GM18861 (cell line): ENCODE data around the gene SATB1.

Experiments used
- ATAC-seq: cut with Tn5 transposase; IDR thresholded peaks from one replicate; pipeline ENCODE4 v1.9.1; 2021; ENCODE audit not compliant: unreplicated experiment

The SATB1 gene

DNA sequence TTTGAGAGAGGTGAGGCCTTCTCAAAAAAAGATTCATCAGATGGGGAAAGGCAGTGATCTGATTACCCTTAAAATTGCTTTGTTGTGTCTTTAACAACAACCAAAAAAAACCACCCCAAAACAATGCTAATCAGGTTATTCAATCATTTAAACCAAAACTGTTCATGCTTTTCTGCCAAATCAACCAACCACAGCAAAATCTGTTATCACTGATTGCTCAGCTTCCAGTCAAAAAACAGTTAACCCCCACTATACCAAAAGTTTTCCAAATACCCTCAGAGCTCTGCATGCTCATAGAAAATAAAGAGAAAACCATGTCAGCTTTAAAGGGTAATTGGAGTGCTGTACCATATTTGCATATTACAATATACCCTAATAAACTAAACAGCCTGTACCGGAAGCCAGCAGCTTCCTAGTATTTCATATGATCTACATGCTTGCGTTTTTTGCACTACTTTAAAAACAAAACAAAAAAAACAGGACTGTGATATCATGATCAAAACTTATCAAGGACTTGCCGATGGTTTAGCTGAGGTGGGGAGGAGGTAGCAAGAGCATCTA, 22.8 kb downstream of the SATB1 start:
- ATAC-seq = no peak

DNA sequence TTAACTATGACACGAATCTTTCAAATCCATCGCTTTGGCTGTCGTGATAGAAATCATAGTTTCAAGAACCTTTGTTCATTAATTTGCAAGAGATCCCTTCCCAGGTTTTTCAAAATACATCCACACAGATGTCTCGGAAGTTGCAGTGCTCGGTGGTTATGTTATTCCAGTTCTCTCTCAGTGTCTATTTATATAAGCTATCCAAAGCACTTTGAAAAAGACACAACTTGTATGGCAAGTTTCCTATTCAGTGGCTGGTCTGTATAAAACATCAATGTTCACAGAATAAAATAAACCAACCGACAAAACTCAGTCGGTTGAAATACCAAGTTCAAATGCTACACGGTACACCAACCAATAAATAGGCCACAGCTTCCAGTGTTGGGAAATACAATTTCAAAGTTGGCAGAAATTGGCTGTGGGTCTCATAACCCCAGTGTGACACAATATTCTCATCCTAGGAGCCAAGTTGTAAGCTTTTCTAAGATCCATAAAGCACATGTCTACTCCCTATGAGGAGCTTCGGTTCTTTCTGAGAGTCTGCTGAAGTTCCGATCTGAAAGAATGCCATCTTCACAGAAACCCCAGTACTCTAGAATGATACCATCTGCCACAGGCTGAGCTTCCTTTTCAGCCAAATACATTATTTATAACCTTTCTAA, 23.7 kb downstream of the SATB1 start:
- no peak for ATAC-seq

- no peak for ATAC-seq
Observed at GRCh38 chr3:18398448-18398847, 26.7 kb downstream of the SATB1 start.

DNA sequence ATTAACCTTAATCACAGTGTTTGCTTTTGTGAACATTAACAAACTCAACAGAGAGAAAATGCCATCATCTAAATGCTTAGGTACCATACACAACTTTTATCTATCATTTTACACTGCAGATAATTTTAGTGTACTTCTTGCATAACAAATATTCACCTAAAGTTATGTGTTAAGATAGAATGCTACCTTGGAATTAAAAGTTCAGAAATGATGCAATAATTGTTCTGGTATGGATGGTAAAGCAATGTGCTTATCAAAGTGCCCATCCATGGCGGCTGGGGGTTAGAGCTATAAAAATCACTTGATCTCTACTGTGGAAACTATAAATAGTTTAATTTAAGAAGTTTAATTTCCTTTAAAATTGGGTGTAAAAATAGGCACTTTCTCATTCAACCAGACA, 28.7 kb downstream of the SATB1 start:
- no peak for ATAC-seq

GRCh38 chr3:18394384-18394995, 30.6 kb downstream of the SATB1 start:
- ATAC-seq = no peak

DNA sequence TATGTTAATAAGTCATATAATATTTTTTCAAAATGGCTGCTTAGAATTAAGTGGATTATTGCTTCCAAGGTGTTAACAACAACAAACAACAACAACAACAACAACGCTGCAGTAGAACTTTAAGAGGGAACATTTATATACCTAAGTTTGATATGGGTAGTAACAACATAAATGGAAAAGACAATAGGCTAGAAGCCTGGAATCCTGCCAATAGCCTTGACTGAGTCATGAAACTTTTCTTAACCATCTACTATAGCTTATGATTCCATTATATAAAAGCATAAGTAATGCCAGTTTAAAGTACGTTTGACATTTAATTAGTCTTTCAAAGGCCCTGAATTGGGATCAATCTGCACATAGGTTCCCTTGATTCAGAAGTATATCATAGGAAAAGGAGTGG, 31.2 kb downstream of the SATB1 start:
- no peak for ATAC-seq

GRCh38 chr3:18390024-18390660, 35.0 kb downstream of the SATB1 start:
- no peak for ATAC-seq

GRCh38 chr3:18389108-18389733, 35.9 kb downstream of the SATB1 start:
- no peak for ATAC-seq

GRCh38 chr3:18386274-18386890, 38.8 kb downstream of the SATB1 start:
- ATAC-seq = no peak

GRCh38 chr3:18385706-18386105, 39.4 kb downstream of the SATB1 start:
- no peak for ATAC-seq

- ATAC-seq = no peak
Observed at GRCh38 chr3:18382760-18383369, 42.3 kb downstream of the SATB1 start.

GRCh38 chr3:18379647-18380046, 45.5 kb downstream of the SATB1 start:
- no peak for ATAC-seq

DNA sequence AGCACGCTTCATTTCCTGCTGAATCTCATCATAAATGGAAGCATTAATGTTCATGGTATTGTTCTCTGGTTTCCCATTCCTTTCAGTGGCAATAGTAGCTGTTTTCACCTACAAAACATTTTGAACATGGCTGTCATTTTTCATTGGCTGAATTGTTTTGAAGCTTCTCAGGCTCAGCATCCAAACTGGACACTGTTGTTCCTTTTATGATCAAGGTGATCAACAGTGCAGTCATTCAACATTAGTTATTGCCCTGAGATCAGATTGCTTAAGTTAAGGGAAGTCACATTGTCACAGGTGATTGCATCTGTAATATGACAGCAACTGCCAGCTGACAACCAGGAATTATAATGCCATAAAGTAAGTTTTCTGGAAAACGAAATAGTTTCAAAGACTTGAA, 46.9 kb downstream of the SATB1 start:
- no peak for ATAC-seq

DNA sequence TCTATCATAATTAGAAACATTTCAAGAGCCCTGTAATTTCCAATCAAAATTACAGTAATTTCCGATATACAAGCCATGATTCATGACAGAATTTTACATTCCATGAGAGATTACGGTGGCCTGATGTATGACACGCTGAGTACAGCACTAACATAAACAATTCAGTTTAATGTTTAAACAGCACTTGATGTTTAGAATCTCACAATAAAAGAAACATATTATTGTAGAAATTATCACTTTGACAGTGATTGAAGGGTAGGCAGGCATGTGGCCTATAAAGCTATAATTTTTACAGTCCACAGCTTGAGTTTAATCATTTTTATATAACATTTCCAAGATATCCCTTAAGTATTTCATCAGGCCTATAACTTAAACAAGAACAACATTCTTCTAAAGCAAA, 48.5 kb downstream of the SATB1 start:
- ATAC-seq = no peak

DNA sequence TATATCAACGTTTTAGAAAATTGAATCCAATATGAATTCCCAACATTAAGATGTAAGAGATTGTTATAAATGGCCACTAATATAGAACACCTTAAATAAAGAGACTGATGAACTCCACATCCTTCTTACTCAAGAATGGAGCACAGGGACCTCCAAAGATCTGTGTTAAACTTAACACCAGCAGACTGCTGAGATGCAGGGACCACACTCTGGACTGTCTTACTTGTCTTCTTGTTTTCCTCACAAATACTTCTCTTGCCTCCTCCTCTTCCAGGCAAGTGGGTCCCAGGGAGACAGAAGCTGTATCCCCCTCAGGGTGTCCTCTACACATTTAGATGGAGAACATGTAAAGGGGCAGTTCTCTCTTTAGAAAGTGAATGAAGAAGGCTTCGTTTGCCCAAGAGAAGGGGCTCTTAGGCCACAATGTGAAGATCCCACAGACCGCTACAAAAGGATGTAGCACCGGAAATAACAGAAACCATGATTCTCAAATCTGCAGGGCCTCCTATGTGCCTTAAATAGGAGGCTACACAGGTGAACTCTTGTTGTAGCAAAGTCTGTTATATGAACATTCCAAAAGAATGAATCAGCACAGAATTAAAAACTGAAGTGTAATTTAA, 52.2 kb downstream of the SATB1 start:
- no peak for ATAC-seq

- ATAC-seq = no peak
Observed at GRCh38 chr3:18370672-18371071, 54.5 kb downstream of the SATB1 start.

GRCh38 chr3:18369551-18370185, 55.5 kb downstream of the SATB1 start:
- ATAC-seq = no peak

GRCh38 chr3:18366258-18366657, 58.9 kb downstream of the SATB1 start:
- ATAC-seq = no peak

DNA sequence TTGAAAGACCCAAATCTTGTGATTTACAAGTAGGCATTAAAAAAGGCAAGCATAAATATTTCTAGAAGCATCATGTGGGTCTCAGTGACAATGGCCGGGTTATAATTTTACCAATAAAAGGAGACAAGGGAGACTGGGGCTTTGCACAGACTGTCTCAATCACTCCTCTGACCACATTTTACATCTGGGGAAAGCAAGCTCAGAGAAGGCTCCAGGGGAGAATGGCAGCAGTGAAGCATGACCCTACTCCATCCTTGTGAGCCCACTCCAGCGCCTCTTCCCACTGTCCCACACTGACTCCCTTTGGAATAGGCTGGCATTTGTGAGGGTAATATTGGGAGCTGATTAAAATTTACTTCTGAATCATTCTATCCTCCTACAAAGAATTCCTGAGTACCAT, 61.8 kb downstream of the SATB1 start:
- no peak for ATAC-seq

GRCh38 chr3:18357747-18358146, 67.4 kb downstream of the SATB1 start:
- ATAC-seq = no peak
